Duodenal mucosa (tissue), 2 donors: ENCODE measurements around the gene FN3KRP.

Experiments
- H3K27ac ChIP-seq: one replicate; pipeline ENCODE4 v1.7.0; 2013; ENCODE audit warnings: low read depth, low read length
- H3K27me3 ChIP-seq, 2 donors: one replicate each; pipeline ENCODE4 v1.7.0; 2013; ENCODE audit warnings: low read length in 2 of 2, control low read depth in 1 of 2; ENCODE audit not compliant: insufficient read depth in 2 of 2, control insufficient read depth in 1 of 2
- H3K36me3 ChIP-seq, 2 donors: one replicate each; pipeline ENCODE4 v1.7.0; 2013; ENCODE audit warnings: low read length in 2 of 2, control low read depth in 1 of 2; ENCODE audit not compliant: insufficient read depth in 2 of 2, control insufficient read depth in 1 of 2
- H3K4me1 ChIP-seq, 2 donors: one replicate each; pipeline ENCODE4 v1.7.0; 2013; ENCODE audit warnings: low read length in 2 of 2, control low read depth in 1 of 2; ENCODE audit not compliant: insufficient read depth in 2 of 2, control insufficient read depth in 1 of 2
- H3K4me3 ChIP-seq, 2 donors: one replicate each; pipeline ENCODE4 v1.7.0; 2013; ENCODE audit warnings: low read length in 2 of 2, low read depth in 1 of 2
- H3K9ac ChIP-seq, 2 donors: one replicate each; pipeline ENCODE4 v1.7.0; 2013; ENCODE audit warnings: low read length in 2 of 2, low read depth in 1 of 2
- H3K9me3 ChIP-seq, 2 donors: one replicate each; pipeline ENCODE4 v1.7.0; 2013; ENCODE audit warnings: low read length in 2 of 2, control low read depth in 1 of 2; ENCODE audit not compliant: control insufficient read depth in 1 of 2

Gene FN3KRP

GRCh38 chr17:82745524-82745923 is 29.0 kb downstream of the FN3KRP start:
- Histone ChIP-seq H3K9ac (no peak overlapping the region), H3K36me3 (peaks cover 13 to 26% of the 10 kb centered on the region in 2 donors), H3K27ac (no peak overlapping the region), H3K27me3 (no peaks in the 10 kb centered on the region), H3K4me1 (no peaks in the 10 kb centered on the region), H3K4me3 (no peak overlapping the region), H3K9me3 (peaks cover 0 to 6% of the 10 kb centered on the region in 2 donors)

GRCh38 chr17:82748756-82749155 is 32.2 kb downstream of the FN3KRP start:
- H3K4me3 ChIP-seq = no peak overlapping the region
- H3K9me3 ChIP-seq = no peaks in the 10 kb centered on the region
- no peak overlapping the region for H3K27ac ChIP-seq
- H3K27me3 ChIP-seq = no peaks in the 10 kb centered on the region
- H3K4me1 ChIP-seq = peaks cover 7 to 9% of the 10 kb centered on the region in 2 donors
- H3K36me3 ChIP-seq = peaks cover 0 to 2% of the 10 kb centered on the region in 2 donors
- H3K9ac ChIP-seq = no peak overlapping the region

DNA sequence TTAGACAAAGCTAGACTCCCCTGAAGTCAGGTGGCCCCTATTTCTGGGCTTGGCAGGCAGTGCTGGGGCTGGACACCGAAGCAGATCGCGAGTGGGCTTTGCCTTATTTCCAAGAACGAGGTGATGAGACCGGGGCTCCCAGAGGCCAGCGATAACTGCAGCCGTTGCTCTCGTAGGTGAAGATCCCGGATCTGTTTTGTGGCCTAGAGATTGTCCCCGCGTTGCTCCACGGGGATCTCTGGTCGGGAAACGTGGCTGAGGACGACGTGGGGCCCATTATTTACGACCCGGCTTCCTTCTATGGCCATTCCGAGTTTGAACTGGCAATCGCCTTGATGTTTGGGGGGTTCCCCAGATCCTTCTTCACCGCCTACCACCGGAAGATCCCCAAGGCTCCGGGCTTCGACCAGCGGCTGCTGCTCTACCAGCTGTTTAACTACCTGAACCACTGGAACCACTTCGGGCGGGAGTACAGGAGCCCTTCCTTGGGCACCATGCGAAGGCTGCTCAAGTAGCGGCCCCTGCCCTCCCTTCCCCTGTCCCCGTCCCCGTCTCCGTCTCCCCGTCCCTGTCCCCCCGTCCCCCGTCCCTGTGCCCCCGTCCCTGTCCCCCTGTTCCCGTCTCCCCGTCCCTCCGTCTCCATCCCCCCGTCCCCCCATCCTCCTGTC is 33.9 kb downstream of the FN3KRP start:
- Histone ChIP-seq H3K9me3 (no peaks in the 10 kb centered on the region), H3K9ac (no peak overlapping the region), H3K4me3 (no peak overlapping the region), H3K27ac (no peak overlapping the region), H3K36me3 (no peaks in the 10 kb centered on the region), H3K27me3 (no peaks in the 10 kb centered on the region), H3K4me1 (peaks cover 7 to 9% of the 10 kb centered on the region in 2 donors)

GRCh38 chr17:82751171-82751570 is 34.7 kb downstream of the FN3KRP start:
- Histone ChIP-seq H3K27me3 (no peaks in the 10 kb centered on the region), H3K9me3 (no peaks in the 10 kb centered on the region), H3K4me3 (peak overlapping the region; percentile 35 to 68), H3K9ac (no peak overlapping the region), H3K27ac (no peak overlapping the region), H3K4me1 (peaks cover 7 to 9% of the 10 kb centered on the region in 2 donors), H3K36me3 (no peaks in the 10 kb centered on the region)

DNA sequence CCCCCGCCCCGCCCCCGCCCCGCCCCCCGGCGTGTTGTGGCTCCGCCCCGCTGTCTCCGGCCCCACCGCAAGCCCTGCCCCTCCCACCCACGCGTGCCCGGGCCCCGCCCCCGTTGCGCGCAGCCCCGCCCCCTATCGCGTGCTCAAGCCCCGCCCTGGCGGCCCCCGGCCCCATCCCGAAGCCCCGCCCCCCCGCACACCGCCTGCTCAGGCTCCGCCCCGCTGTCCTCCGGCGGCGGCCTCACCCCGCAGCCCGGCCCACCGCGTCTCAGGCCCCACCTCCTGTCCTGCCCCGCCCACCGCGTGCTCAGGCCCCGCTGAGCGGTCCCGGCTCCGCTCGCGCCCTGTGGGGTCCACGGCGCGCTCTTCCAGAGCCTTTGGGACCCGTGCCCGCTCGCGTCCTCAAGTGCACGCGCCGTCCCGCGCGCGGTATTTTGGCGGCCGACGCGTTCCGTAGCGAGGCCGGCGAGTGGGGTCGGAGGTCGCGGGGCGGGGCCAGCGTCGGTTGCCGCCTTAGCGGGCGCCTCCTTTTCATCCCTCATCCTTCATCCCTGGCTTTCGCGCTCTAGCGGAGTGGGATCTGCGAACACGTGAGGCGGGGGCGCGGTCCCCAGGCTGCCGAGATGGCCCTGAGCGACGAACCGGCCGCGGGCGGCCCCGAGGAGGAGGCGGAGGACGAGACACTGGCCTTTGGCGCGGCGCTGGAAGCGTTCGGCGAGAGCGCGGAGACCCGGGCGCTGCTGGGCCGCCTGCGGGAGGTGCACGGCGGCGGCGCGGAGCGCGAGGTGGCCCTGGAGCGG is 35.3 kb downstream of the FN3KRP start, which contains the start of gene TBCD:
TSS of gene TBCD (plus strand) at position 495 of the 800 bp plus-strand sequence. CDS start at position 624, 129 bp downstream.
- Histone ChIP-seq H3K27me3 (no peaks in the 10 kb centered on the region), H3K4me3 (peak within 1 kb of the TSS; percentile 86 to 87), H3K9me3 (no peaks in the 10 kb centered on the region), H3K4me1 (peaks cover 7 to 9% of the 10 kb centered on the region in 2 donors), H3K9ac (peak within 1 kb of the TSS; percentile 64 to 72), H3K27ac (peak within 1 kb of the TSS; percentile 73), H3K36me3 (no peaks in the 10 kb centered on the region)

DNA sequence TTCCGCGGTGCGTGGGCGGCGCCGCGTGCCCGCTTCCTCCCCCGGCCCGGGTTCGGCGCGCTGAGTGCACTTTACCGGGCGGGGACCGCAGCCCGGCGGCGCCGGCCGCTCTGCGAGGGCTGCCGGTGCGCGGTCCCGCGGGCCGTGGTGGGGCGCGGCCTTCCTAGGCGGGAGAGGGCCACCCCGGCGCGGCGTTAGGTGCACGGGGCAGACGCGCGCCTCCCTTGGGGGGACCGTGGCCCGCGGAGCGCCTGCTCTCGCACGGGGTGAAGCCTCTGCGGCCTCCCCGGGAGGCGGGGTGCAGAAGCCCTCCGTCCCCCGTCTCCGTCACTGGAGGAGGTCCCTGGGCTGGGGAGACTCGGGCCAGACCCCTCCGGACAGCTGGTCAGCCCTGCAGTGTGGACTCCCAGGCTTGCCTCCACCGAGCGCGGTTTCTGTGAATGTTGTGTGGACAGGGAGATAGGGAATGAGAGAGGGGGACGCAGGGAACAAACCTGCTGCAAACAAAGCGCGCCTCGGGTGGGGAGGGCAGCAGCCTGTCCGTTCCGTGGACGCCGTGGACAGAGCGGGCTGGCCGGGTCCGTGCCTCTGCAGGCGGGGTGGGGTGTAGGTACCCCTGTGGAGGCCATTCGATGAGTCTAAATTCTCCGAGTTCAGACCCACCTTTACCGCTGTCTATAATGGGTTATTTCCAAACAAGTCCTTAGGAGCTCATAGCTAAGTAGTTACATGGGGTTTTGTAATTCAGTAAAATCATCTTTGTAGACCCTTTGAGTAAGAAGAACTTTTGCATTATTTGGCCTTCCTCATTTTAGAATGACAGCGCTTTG is 36.1 kb downstream of the FN3KRP start:
- Histone ChIP-seq H3K9ac (peak overlapping the region; percentile 64 to 72), H3K27me3 (no peaks in the 10 kb centered on the region), H3K4me1 (peaks cover 7 to 9% of the 10 kb centered on the region in 2 donors), H3K36me3 (no peaks in the 10 kb centered on the region), H3K9me3 (no peaks in the 10 kb centered on the region), H3K4me3 (peak overlapping the region; percentile 86 to 87), H3K27ac (no peak overlapping the region)

DNA sequence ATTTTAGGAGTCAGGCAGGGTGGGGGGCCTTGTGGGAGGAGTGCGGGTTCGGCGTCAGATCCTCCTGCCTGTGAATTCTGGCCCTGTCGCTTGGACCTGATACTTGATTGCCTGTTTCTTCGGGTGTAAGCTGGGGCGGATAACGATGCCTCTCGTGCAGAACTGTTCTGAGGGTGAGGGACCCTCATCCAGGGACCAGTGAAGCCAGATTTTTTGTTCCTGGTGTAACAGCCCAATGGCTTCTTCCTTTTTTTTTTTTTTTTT is 36.6 kb downstream of the FN3KRP start:
- Histone ChIP-seq H3K9me3 (no peaks in the 10 kb centered on the region), H3K27ac (no peak overlapping the region), H3K4me3 (peak overlapping the region; percentile 86 to 87), H3K9ac (no peak overlapping the region), H3K27me3 (no peaks in the 10 kb centered on the region), H3K4me1 (peaks cover 7 to 9% of the 10 kb centered on the region in 2 donors), H3K36me3 (no peaks in the 10 kb centered on the region)

GRCh38 chr17:82754297-82755208 is 38.0 kb downstream of the FN3KRP start:
- no peak overlapping the region for H3K4me3 ChIP-seq
- no peaks in the 10 kb centered on the region for H3K9me3 ChIP-seq
- no peaks in the 10 kb centered on the region for H3K36me3 ChIP-seq
- H3K4me1 ChIP-seq = peaks cover 7 to 9% of the 10 kb centered on the region in 2 donors
- H3K9ac ChIP-seq = no peak overlapping the region
- no peak overlapping the region for H3K27ac ChIP-seq
- no peaks in the 10 kb centered on the region for H3K27me3 ChIP-seq

DNA sequence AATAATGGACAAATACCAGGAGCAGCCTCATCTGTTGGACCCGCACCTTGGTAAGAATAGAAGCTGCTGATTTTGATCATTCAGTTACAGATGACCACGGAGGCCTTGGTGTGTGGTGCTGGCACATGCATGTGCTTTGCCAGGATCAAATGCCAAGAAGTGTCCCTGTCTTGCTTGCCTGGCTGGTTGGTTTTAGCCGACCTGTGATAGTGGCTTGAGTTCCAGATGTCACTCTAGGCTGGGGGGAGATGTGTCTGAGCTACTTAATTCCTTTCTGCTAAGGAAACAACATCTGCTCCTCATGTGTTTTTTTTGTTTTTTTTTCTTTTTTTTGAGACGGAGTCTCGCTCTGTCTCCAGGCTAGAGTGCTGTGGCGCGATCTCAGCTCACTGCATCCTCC is 39.7 kb downstream of the FN3KRP start:
- H3K9me3 ChIP-seq = no peaks in the 10 kb centered on the region
- H3K4me1 ChIP-seq = peaks cover 7 to 9% of the 10 kb centered on the region in 2 donors
- no peak overlapping the region for H3K27ac ChIP-seq
- no peaks in the 10 kb centered on the region for H3K36me3 ChIP-seq
- no peaks in the 10 kb centered on the region for H3K27me3 ChIP-seq
- no peak overlapping the region for H3K4me3 ChIP-seq
- no peak overlapping the region for H3K9ac ChIP-seq
